GM19099 (cell line): Measurements from ENCODE around the gene BCL11B.

Experiments used
- POLR2A ChIP-seq: IDR thresholded peaks from 3 replicates; pipeline ENCODE4 v1.6.1; 2011; ENCODE audit warnings: low read depth; ENCODE audit not compliant: insufficient read length; ENCODE audit errors: extremely low read depth

The BCL11B gene

DNA sequence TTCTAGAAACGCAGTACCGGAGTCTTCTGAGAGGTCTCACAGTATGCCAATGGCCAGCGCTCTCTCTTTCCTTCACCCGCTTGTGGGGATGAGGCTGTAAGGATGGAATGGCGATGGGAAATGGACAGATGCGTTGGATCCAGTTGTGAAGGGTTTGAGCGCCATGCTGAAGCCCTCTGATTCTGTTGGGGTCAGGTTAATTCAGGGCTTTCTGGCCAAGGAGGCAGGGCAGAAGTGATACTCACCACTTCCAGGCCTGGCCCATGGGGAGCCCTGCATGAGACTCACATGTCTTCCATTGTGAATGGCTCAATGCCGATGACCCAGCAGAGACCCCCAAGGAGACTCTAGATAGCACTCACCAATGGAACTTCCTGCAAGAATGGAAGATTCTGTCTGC is 114.3 kb downstream of the BCL11B start:
- no peak for TF ChIP-seq POLR2A

- no peak for TF ChIP-seq POLR2A
Measured at GRCh38 chr14:99157246-99157645, 114.8 kb downstream of the BCL11B start.

DNA sequence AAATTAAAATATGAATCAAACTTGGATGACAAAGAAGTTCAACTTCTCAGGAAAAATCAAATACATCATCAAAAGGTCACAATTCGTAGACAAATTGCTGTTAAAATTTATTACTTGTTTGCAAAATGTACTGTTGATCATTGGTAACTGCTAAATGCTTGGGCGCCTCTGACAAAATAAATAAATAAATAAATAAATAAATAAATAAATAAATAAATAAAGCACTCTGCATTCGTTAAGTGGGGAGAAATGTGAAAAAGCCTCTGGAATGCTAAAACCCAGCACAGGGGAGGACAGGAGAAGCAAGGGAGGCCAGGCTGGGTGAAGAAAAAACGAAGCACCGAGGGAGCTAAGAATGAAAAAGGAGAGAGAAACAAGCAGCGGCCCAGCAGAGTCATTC is 115.2 kb downstream of the BCL11B start:
- no peak for TF ChIP-seq POLR2A

GRCh38 chr14:99156090-99156425 is 115.9 kb downstream of the BCL11B start:
- no peak for TF ChIP-seq POLR2A

DNA sequence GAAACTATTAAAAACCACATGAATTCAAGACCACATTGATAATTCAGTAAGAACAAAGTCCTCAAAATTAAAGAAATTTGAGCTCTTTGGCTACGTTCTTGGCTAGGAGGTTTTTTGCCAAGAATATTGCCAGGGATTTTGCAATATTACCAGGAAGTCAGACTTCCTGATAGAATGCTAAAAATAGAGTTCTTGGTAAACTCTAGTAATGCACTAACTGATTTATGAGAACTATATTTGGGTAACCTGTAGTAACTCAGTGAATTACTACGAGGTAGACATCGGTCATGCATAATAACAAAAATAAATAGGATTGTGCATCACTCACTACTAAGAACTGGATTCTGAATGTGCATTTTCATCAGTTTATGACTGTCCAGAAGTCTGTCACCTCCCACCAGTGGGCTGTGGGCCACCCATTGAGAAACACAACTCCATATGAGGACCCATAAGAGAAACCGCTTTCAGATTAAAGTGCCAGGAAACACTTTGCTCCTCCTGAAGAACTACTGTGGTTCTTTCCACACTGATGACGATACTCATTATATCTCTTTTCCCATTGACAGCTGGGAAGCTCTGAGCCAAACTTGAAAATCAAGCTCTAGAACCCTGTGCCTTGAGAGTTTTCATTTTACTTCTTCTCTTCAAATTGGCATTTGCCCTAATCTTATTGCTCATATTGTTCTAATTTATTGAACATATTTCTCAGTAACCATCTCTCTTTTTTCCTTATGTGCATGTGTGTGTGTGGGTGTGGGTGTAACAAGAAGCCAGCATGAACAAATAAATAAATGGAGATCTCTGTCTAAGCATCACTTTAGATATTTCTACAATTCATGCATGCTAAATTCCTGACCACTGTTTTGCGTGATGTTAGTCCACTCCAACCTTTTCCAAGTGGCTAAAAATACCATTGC is 116.6 kb downstream of the BCL11B start:
- no peak for TF ChIP-seq POLR2A

DNA sequence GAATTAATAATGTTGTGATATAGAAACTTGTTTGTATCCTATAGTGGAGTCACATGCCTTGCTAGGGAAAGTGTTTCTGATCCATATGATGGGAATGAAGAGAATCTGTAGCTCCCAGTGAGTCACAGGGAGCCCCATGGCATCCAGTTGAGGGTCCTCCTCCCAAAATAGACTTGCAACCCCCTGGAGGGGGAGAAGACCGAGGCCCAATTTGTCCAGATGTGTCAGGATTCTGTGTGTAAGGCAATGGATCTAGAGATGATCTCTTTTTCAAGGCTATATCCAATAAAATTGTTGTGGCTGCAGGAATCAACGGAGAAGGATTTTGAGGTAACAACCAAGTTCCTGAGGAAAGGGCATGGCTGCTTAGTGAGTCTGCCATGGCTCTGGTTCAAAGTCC is 121.8 kb downstream of the BCL11B start:
- no peak for TF ChIP-seq POLR2A

- TF ChIP-seq POLR2A = no peak
Measured at GRCh38 chr14:99148861-99149610, 123.0 kb downstream of the BCL11B start.

DNA sequence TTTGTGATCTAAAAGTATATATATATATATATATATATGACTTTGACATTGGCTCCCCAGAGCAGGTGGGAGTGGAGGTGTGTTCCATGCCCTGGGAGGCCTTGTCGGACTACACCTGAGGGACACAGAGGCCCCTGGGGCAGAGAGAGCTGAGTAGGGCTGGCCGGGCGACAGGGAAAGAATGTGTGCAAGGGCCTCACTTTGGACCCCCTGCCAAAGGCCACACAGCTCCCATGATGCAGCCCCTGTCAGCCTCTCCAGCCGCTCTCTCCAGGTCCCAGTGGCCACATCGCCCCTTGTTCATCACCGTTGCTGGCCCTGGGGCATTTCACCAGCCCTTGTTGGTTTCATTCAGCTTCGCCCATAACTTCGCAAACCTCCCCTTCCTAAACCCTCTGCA is 123.9 kb downstream of the BCL11B start:
- no peak for TF ChIP-seq POLR2A

GRCh38 chr14:99147366-99147740 is 124.6 kb downstream of the BCL11B start:
- no peak for TF ChIP-seq POLR2A

GRCh38 chr14:99146616-99147365 is 125.2 kb downstream of the BCL11B start:
- TF ChIP-seq POLR2A = no peak

GRCh38 chr14:99145307-99145706 is 126.7 kb downstream of the BCL11B start:
- TF ChIP-seq POLR2A = no peak

DNA sequence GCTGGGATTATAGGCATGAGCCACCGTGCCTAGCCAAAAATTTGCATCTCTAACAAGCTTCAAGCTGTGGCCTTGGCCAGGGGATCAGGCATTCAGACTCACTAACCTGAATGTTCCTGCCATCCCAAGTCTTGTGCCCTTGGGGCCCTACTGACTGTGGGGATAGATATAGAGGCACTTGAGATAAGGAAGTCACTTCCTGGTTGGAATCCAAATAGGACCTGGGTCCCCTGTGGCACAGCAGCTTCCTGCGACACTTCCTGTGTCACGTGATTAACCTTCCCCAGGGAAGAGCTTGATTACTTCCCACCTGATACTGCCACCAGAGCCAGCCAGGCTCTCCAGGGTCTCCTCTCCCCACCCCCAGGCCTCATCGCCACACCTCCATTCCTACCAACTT is 128.2 kb downstream of the BCL11B start:
- TF ChIP-seq POLR2A = no peak

DNA sequence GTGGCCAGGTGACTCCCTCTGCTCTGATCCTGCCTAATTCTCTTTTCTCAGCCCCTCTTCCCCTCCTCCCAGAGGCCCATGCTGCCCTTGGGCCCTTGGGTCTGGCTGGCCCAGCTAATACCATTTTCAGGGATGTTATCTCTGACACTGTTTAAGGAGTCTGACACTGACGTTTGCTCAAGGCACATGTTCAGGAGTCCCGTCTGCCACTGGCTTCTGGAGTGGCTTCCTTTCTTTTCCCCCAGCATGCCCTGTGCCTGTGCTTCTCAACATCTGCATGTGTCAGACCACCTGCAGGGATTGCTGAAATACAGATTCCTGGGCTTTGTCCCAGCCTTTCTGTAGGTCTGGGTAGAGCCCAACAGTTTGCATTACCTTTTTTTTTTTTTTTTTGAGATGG is 128.9 kb downstream of the BCL11B start:
- no peak for TF ChIP-seq POLR2A

- no peak for TF ChIP-seq POLR2A
Measured at GRCh38 chr14:99141236-99141635, 130.8 kb downstream of the BCL11B start.

DNA sequence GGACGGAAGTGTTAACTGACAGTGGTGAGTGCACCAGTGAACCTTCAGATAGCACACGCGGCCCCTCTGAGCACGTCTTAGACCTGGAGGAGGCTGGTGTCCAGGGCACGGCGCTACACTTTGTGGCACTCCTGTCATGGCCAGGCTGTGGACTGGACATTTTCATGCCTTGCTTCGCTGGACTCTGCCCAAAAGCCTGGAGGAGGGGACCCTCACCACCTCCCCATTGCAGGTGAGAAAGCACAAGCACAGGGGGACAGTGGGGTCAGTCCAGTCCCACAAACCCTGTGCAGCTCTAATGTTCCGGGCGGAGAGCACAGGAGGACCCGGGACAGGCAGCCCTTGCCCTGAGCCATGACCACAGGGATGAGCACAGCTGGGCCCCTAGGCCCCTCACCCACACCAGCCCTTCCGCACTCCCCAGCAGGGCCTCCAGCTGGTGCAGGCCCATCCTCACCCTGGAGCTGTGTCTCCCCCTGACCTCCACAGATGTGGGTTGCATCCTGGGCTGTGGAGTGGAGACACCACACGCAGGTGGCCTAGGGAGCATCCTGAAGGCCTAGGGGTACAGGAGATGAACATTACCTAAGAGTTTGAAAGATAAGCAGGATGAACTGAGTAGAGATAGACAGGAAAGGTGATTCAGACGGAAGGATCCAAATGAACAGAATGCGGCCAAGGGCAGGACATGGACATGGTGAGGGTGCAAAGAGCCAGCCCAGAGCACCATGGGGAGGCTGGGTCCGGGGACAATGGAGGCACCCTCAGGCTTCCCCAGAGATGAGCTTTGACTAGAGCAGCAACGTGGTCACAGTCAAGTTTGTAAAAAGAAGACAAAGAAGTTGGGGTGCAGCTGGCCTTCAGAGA is 132.8 kb downstream of the BCL11B start:
- TF ChIP-seq POLR2A = no peak

GRCh38 chr14:99137913-99138571 is 134.0 kb downstream of the BCL11B start:
- no peak for TF ChIP-seq POLR2A
